ENCODE results near the gene MAN1A2.

DNA sequence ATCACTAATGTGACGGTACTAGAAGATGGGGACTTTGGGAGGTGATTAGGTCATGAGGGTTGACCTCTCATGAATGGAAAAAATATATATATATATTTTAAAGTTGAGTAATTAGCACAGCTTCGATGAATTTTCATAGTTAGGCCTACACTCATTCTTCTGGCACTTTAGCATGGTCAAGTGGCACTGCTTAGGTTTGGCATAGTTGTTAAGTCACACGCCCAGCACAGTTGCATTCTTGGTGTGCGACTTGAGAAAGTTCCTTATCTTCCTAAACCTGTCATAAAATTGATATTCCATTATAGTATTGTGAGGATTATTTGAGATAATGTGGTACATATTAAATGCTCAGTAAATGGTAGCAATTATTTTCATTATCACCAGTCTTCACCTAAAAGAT lies 47.7 kb downstream of the MAN1A2 start:
- TF ChIP-seq, protein P1, sequence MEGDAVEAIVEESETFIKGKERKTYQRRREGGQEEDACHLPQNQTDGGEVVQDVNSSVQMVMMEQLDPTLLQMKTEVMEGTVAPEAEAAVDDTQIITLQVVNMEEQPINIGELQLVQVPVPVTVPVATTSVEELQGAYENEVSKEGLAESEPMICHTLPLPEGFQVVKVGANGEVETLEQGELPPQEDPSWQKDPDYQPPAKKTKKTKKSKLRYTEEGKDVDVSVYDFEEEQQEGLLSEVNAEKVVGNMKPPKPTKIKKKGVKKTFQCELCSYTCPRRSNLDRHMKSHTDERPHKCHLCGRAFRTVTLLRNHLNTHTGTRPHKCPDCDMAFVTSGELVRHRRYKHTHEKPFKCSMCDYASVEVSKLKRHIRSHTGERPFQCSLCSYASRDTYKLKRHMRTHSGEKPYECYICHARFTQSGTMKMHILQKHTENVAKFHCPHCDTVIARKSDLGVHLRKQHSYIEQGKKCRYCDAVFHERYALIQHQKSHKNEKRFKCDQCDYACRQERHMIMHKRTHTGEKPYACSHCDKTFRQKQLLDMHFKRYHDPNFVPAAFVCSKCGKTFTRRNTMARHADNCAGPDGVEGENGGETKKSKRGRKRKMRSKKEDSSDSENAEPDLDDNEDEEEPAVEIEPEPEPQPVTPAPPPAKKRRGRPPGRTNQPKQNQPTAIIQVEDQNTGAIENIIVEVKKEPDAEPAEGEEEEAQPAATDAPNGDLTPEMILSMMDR (IDR thresholded peaks at IDR 0.05): no peak
- TF ChIP-seq POLR2A (IDR thresholded peaks at IDR 0.05): no peak

Measured in vagina (tissue), 2 donors.